HG03066 (cell line): ENCODE data around the gene DKK3.
"Not testable (repeated sequence)": the region's sequence is repeated elsewhere in the genome, so short reads cannot be mapped to it uniquely, and the experiment has no call there.

ENCODE experiments used
- ATAC-seq: cut with Tn5 transposase; IDR thresholded peaks from one replicate; pipeline ENCODE4 v1.9.1; 2021; ENCODE audit warnings: low read depth; ENCODE audit not compliant: unreplicated experiment

DKK3 gene

DNA sequence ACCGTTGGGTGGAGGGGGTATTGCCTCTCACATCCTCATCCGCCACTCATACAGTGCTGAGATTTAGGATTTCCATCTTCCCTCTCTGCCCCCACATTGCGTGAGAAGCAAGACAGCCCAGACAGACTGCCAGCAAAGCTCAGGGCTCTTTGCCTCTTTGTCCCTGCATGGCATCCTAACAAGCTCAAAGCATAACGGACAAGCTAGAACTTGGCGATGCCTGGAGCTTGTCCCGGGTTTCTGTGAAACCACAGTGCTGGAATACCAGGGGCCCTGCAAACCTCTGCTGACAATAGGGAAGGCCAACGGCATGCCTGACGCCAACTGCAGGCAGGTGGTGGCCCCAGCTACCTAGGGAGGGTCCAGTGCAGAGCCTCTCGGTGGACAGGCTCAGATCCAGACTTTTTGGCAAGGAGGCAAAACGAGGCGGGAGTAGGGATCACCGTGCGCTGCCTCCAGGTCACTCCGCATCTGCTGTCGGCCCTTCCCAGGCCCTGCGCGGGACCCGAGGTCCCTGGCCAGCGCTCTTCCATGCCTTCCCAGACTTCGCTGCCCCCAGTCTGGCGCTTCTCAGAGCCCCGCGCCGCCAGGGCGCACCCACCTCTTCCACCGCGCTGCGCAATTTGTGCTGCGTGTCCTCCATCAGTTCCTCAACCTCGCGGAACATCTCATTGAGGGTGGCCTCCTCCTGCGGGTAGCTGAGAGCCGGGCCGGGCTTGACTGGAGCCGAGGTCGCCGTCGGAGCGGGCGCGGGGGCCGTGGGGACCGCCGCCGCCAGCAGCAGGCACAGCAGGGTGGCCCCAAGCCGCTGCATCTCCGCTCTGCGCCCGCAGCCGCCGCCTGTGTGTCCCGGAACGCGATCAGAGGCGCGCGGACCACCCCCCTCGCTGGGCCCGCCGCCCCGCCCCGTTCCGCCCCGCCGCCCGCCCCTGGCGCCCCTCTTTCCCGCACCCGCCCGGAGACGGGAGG lies at the start of gene DKK3:
Gene DKK3 (minus strand): TSS at position 858 of the 969 bp plus-strand sequence. CDS start 44 bp downstream, at position 814.
- no peak for ATAC-seq

DNA sequence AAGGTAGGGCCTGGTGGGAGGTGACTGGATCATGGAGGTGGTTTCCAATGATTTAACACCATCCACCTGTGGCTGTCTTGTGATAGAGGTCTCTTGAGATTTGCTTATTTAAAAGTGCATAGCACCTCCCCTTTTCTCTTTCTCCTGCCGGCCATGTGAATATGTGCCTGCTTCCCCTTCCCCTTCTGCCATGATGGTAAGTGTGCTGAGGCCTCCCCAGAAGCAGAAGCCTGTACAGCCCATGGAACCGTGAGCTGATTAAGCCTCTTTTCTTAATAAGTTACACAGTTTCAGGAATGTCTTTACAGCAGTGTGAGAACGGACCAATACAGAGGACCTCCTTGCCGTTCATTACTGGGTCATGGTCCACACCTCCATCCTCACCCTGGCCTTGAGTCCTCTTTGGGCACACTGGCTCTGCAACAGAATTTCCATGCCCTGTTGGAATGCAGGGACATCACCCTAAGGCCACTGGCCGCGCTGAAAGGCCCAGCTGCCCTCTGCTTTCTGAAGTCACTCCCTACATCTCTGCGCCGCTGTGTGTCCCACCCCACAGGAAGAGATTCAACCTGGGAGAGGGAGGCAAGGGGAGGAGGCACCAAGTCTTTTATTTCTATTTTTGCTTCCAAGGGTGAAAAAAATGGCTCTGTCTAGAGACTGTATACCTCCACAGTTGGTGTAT lies 49.0 kb upstream of the DKK3 start:
- no peak for ATAC-seq

DNA sequence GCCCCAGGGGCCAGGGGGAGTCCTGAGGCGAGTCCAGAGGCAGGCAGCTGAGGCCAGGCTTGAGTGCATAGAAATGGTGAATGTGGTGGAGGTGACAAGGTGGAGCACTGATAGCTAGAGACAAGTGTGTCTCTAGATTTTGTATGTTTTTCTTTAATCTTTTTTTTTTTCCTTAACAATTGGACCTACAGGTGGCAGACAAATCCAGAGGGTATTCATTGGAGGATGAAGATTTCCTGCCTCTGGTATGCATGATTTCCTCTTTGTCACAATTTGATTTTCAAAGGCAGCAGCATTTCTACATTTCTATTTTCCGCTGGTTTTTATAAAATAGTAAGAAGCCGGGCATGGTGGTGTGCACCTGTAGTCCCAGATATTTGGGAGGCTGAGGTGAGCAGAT lies 47.7 kb upstream of the DKK3 start:
- no peak for ATAC-seq

DNA sequence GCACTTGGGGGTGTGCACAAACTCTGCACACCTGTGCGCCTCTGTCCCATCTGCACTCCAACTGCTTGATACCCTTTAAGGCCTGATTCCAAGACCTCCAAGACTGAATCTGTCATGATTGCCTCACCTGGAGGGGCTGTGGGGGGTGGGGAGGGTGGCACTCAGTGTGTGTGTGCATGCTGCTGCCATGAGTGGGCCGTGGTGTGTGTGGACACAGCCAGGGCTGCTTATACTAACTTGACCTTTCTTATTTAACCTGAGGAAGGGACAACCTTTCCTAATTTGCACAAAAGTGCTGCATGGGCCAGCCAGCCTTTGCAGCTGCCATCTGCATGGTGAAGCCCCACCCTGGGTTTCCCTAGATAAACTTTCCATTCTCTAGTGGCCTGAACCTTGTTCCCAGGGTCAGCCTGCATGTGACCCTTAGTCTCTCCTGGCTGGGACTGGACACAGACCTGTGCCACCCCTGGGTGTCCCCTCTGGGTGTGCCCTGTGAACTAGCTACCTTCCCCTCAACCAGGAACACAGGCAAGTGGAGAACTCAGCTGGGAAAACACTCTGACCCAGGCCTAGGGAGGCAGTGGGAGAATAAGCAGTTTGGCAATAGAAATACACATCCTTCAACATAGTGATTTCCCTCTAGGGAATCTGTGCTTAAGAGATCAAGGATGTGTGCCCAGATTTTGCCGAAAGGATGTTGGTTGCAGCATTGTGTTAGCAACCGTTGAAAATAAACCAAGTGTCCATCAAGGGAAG lies 45.4 kb upstream of the DKK3 start:
- ATAC-seq: no peak

DNA sequence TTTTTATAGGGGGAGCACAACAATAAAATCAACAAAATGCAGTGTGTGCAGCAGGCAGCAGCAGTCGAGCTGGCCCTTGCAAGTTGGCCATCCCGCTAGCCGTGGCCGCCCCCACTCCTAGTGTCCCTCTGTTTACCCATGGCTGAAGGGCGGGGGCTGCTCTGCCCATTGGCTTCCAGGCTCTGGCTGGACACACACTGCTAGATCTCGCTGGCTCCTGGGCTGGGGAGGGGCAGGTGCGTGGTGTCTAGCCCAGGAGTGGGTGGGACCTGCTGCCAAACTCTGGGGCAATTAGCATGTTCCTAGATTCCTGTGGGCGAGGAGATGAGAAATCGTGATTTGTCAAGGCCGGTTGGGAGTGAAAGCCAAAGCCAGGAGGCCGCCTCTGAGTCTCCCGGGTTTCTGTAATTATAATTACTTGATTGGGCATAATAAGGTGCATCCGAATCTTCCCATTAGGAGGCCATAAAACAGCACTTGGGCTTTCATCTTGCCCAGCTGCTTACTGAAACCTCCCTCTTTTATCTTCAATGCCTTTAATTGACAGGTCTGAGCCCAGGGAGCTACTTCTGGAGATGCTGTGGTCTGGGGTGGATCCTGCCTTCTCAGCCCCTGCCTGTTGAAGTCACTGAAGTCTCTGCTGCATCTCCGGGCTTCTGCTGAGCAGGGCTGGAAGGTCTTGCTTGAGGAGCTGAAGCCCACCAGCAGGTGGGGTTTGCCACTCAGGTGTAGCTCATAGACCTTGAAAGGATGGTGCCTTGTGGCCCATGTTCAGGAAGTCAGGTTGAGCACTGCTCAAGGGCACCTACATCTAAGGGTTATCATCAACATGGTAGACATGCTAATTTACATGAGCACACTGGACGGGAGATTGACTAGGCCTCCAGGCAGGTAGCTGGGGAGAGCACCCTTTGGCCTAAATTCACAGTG lies 44.5 kb upstream of the DKK3 start:
- no peak for ATAC-seq

DNA sequence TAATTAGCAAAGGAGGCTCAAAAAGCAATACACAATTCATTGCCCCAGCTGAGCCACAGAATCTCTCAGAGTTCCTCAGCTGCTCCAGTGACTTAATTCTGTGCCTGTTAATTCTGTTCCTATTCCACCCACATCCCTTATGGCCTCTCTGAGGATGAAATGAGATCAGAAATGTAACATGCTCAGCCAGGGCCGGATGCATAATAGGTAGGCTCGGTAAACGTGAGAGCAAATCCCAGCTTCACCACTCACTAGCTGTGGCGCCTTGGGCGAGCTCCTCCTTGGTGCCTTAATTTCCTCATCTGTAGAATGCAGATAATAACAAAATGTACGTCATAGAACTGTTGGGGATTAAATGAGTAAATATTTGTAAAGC lies 42.8 kb upstream of the DKK3 start:
- ATAC-seq: no peak

DNA sequence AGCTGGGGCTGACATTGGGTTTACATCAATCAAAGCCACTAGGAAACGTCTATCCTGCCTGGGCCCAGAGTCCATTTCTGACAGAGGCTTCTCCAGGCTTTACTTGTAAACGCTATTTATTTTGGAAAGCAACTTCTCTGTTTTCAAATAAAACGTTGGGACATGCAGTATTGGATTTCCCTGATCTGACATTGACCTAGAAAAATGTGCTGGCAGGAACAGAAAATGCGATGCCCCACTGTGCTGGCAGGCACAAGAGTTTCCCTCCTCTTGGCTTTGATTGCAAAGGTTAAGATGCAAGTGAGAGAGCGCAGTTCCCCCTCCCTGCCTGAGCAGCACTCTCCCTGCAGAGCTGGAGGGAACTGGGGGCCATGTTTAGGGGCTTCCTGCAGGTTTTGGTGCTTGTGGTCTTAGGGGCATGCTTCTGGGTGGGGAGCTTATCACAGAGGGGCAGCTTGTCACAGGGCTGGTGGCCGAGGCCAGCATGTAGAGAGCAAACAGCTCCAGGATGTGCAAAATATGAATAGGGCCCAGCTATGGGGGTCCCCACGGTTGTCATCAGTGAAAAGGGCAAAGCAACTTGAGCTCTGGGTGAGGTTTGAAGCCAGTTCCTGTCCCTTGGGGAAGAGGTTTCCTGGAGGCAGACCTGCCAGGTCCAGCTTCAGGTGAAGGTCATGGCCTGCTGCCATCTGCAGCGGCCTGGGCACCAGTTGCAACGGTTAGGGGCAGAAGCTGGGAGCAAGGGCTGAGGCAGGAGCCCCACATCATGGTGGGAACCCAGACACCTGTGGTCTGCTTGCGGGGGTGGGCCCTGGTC lies 42.3 kb upstream of the DKK3 start:
- ATAC-seq: no peak

DNA sequence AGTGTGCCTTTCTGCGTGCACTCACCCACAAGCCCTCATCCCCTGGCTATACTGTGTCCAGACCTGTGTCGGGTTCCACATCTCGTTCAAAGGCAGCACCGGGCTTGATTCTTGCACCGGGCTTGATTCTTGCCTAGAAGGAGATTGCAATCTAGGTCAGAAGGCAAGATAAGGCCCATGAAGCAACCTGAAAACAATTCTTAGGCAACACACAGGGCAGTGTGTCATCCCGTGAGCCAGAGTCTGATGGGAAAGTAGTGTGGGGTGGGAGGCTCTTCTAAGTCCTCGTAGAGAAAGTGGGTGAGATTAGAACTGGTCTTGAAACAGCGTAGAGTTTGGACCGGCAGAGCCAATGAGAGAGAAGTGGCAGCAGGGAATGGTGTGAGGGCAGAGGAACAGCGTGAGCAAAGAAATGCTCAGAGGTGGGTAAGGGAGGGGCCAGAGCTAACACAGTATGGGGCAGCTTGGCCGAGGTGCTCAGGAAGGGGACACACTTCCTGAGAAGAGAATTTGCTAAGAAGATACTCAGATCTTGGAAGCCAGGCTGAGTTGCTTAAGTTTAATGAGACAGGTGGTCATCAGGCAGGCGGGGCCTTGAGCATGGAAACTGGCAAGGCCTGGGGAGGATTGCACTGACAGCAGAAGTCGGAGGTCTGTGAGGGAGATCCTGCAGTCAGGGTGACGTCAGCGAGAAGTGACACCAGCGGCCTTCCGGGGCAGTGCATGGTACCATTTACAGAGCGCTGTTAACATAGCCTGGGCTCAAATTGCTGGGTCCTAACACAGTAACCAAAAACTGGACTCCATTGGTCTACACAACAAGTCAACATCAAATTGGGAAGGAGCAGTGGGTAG lies 40.7 kb upstream of the DKK3 start:
- ATAC-seq: no peak

DNA sequence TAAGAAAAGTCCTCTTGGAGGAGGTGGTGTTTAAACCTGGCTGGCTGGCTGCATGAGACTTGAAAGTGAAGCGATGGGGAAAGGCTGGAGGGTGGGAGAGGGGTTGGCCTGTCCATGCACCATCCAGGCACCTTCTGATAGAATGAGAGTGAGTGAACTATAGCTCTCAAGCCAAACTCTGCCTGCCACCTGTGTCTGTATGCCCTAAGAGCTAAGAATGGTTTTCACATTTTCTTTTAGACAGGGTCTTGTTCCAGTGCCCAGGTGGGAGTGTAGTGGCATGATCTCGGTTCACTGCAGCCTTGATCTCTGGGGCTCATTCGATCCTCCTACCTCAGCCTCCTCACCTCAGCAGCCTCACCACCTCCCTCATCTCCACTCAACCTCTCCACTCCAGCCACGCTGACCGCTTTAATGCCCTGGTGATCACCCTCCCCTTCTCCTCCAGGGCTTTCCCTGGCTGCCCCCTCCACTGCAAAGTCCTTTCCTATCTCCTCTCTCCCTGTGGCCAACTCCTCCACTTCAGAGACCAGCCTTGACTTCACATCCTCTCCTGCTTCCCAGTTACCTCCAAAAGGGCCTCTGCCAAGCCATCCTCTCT lies 38.3 kb upstream of the DKK3 start:
- no peak for ATAC-seq

DNA sequence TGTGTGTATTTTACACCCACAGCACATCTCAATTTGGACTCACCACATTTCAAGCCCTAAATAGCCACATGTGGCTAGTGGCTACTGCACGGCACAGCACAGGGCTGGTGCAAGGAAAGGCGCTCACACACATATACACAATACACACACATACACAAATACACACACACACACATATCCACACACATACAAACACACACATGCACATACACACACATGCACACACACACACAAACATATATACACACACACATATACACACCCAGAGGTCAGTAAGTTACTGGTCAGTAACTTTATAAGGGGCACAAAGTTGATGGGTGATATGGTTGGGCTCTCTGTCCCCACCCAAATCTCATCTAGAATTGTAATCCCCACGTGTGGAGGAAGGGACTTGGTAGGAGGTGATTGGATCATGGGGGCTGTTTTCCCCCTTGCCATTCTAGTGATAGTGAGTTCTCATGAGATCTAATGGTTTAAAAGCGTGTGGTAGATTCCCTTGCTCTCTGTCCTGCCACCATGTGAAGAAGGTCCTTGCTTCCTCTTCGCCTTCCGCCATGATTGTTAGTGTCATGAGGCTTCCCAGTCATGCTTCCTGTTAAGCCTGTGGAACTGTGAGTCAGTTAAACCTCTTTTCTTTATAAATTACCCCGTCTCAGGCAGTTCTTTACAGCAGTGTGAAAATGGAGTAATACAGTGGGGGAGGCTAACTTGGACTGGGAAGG lies 37.6 kb upstream of the DKK3 start:
- ATAC-seq: no peak

DNA sequence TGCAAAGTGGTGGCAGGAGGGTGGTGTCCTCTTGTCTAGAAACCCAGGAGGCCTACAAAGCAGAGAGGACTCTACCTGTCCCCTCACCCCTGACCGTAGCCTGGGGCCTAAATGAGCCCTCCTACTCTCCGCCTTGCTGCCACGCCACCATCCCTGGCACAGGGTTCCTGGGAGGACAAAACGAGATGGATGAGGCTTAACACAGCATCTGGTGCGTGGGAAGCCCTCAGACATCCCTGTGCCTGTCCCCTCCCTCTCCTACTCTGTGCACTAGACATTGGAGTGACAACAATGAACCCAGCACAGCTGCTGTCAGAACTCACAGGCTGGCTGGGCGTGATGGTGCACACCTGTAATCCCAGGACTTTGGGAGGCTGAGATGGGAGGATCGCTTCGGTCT lies 36.4 kb upstream of the DKK3 start:
- no peak for ATAC-seq

DNA sequence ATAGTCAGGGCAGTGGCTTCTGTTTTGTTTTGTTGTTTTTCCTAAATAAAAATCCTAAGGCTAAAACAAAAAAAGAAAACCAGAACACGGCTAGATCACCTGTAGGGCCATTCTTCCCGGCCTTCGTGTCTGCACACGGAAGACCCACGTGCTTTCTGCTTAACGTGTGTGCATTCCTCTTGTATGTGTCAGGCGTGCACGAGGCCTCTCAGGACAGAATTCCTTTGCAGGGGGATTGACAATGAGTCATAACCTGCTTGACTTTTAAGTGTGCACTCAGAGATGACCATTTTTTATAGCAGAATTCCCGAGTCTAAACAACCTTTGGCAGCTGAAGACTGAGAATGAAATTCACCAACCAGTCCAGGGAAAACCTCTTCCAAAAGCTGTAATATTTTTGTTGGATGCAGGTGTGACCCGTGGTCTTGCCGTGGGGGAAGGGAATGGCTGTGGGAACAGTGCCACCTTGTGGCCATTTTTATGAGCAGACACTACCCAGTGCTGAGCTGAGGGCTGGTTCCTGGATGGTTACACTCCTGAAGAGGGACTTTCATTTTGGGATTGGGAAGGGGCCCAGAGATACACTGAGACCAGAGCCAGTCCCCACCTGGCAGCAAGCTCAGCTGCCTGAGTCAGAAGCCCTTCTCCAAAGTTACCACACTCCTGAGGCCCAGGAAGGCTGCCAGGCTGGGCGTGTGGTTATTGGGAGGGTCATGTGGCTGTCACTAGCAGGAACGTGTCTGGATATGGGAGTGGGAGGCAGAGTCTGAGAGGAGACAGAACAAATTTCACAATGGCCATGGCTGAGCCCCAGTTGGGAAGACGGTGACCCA lies 35.7 kb upstream of the DKK3 start:
- no peak for ATAC-seq

DNA sequence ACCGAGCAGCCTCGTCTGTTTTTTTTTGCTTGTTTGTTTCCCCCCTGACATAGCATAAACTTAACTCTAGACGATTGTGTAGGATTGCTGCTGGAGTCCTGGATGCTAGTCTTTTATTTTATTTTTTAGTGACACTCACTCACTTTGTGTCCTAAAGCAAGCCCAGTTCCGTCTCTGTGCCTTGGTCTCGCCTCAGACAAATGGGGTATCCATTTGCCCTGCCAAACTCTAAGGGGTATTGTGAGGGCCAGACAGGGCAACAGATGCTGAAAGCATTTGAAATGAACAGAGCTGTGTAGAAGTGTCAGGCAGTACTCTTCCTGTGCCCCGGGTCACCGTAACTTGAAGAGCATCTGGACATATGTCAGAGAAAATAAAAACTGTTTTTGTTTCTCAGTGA lies 34.8 kb upstream of the DKK3 start:
- no peak for ATAC-seq

DNA sequence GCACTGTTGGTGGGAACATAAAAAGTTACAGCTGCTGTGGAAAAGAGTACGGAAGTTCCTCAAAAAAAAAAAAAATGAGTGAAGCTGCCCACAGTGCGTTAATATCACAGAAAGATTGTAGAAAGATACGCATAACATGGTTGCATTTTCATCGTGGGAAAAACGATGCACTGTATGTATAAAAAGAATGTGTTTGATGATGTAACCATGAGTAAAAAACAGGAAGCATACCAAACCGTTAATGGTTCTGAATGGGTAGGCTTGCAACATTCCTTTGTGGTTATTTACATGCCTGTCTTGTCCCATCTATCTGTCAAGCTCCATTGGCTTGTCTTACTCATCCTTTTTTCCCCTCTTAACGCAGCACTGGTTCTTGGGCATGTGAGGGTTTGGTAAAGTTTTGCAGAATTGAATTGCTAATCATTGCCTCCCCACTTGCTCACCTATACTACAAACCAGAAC lies 33.8 kb upstream of the DKK3 start:
- ATAC-seq: no peak

DNA sequence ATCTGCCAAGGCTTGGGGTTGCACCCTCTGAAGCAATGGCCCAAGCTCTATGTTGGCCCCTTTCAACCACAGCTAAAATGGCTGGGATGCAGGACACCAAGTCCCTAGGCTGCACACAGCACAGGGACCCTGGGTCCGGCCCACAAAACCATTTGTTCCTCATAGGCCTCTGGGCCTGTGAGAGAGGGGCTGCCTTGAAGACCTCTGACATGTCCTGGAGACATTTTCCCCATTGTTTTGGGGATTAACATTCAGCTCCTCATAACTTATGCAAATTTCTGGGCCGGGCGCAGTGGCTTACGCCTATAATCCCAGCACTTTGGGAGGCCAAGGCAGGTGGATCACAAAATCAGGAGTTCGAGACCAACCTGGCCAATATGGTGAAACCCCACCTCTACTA lies 32.3 kb upstream of the DKK3 start:
- not testable (repeated sequence) for ATAC-seq

DNA sequence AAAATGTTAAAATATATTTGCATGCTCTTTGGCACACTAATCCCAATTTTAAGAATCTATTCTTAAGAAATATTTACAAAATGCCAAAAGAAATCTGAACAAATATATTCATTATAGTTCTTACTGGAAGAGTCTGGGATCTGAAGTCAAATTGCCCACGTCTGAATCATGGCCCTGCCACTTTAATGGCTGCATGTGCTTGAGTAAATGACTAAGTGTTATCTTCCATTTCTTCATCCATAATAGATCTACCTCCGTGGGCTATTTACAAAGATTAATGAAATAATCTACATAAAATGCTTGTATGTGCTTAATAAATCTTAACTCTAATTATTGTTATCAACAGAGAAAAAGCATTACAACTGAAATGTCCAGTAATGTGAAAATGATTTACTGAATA lies 24.5 kb upstream of the DKK3 start:
- no peak for ATAC-seq
